ENCODE measurements around the gene ANKRD45. TPM values are rescaled to one million over a fixed set of nuclear protein-coding genes. Genes with fewer than 3 reads are reported as not detected.

Gene ANKRD45
- total RNA-seq, 1 donor from 2014 or later: 2.3 TPM

- no peak overlapping the region for H3K27ac ChIP-seq
- H3K4me3 ChIP-seq: no peak overlapping the region
- TF ChIP-seq EZH2 (IDR thresholded peaks at IDR 0.05) (no peak), EZH2phosphoT487 (IDR thresholded peaks at IDR 0.05) (no peak)
- TF ChIP-seq, protein P1, sequence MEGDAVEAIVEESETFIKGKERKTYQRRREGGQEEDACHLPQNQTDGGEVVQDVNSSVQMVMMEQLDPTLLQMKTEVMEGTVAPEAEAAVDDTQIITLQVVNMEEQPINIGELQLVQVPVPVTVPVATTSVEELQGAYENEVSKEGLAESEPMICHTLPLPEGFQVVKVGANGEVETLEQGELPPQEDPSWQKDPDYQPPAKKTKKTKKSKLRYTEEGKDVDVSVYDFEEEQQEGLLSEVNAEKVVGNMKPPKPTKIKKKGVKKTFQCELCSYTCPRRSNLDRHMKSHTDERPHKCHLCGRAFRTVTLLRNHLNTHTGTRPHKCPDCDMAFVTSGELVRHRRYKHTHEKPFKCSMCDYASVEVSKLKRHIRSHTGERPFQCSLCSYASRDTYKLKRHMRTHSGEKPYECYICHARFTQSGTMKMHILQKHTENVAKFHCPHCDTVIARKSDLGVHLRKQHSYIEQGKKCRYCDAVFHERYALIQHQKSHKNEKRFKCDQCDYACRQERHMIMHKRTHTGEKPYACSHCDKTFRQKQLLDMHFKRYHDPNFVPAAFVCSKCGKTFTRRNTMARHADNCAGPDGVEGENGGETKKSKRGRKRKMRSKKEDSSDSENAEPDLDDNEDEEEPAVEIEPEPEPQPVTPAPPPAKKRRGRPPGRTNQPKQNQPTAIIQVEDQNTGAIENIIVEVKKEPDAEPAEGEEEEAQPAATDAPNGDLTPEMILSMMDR (IDR thresholded peaks at IDR 0.05): no peak
- H3K27me3 ChIP-seq: no peaks in the 10 kb centered on the region
- Mint-ChIP-seq H3K4me1 (no peaks in the 10 kb centered on the region), H3K27me3 (ENCODE audit: insufficient read depth, low read depth) (no peaks in the 10 kb centered on the region), H3K9me3 (no peaks in the 10 kb centered on the region), H3K27ac (no peak overlapping the region), H3K36me3 (no peaks in the 10 kb centered on the region), H3K4me3 (no peak overlapping the region)
- H3K9ac ChIP-seq: no peak overlapping the region
- H3F3A ChIP-seq (ENCODE audit: low read depth): no peaks in the 10 kb centered on the region
- no peak overlapping the region for H2AFZ ChIP-seq (replicated peaks)
- H3K4me1 ChIP-seq: peaks cover 7% of the 10 kb centered on the region
- no peaks in the 10 kb centered on the region for H3K36me3 ChIP-seq
- no peak overlapping the region for H3K4me2 ChIP-seq
- no peaks in the 10 kb centered on the region for H4K20me1 ChIP-seq (ENCODE audit: low read depth)
- H3K9me3 ChIP-seq (ENCODE audit: low read depth): no peaks in the 10 kb centered on the region
- DNase-seq (ENCODE audit: low spot score): no peak
- no peaks in the 10 kb centered on the region for H3K79me2 ChIP-seq (ENCODE audit: low read depth)
Measured at GRCh38 chr1:173580658-173581057, 89.0 kb downstream of the ANKRD45 start.

DNA sequence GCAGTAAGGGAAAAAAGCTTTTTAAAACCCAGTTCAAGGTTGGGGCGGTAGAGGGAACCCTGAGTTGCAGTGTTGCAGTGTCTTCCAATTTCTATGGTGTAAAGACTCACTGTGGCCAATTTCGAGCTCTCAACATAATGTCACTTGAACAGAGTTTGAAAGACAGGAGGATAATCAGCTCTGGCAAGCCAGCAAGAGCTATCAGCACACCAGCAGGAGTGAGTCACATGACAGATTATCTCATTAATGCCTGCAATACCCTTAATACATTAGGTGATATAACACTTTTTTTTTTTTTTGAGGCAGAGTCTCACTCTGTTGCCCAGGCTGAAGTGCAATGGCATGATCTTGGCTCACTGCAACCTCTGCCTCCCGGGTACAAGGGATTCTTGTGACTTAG lies 89.6 kb downstream of the ANKRD45 start:
- H3K9me3 Mint-ChIP-seq: no peaks in the 10 kb centered on the region
- TF ChIP-seq, protein P1 (IDR thresholded peaks at IDR 0.05): no peak
- TF ChIP-seq EZH2phosphoT487 (IDR thresholded peaks at IDR 0.05) (no peak), EZH2 (IDR thresholded peaks at IDR 0.05) (no peak)
- no peak overlapping the region for H3K9ac ChIP-seq
- no peaks in the 10 kb centered on the region for H3K9me3 ChIP-seq (ENCODE audit: low read depth)
- H3K4me1 ChIP-seq: peaks cover 7% of the 10 kb centered on the region
- no peak overlapping the region for H3K4me3 ChIP-seq
- H3K27ac Mint-ChIP-seq: no peak overlapping the region
- H3K4me3 Mint-ChIP-seq: no peak overlapping the region
- H2AFZ ChIP-seq (replicated peaks): no peak overlapping the region
- H3K4me1 Mint-ChIP-seq: no peaks in the 10 kb centered on the region
- no peaks in the 10 kb centered on the region for H4K20me1 ChIP-seq (ENCODE audit: low read depth)
- no peaks in the 10 kb centered on the region for H3F3A ChIP-seq (ENCODE audit: low read depth)
- no peaks in the 10 kb centered on the region for H3K27me3 ChIP-seq
- no peak for DNase-seq (ENCODE audit: low spot score)
- no peaks in the 10 kb centered on the region for H3K36me3 ChIP-seq
- H3K79me2 ChIP-seq (ENCODE audit: low read depth): no peaks in the 10 kb centered on the region
- H3K27ac ChIP-seq: no peak overlapping the region
- no peak overlapping the region for H3K4me2 ChIP-seq
- no peaks in the 10 kb centered on the region for H3K27me3 Mint-ChIP-seq (ENCODE audit: insufficient read depth, low read depth)
- no peaks in the 10 kb centered on the region for H3K36me3 Mint-ChIP-seq

DNA sequence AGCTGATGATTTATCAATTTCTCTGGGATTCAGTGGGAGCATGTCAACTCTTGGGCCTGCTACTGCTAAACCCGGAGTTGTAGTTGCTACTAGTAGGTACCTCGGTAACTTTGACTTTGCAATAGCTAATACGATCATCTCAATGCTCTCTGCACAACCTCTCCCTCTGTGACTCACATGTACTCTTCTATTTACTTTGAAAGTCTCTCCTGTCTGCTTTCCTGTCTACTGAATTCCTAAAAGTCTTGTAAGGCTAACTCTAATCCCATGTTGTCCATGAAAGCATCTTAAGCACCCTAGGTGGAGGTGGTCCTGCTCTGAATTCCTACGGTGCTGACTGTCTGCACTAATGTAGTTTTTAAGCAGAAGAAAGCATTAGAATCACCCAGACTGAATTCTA lies 96.1 kb downstream of the ANKRD45 start:
- H3F3A ChIP-seq (ENCODE audit: low read depth): no peaks in the 10 kb centered on the region
- H3K9me3 ChIP-seq (ENCODE audit: low read depth): no peaks in the 10 kb centered on the region
- H2AFZ ChIP-seq (replicated peaks): peak overlapping the region; percentile 20
- no peak overlapping the region for H3K4me2 ChIP-seq
- Mint-ChIP-seq H3K4me1 (peaks cover 3% of the 10 kb centered on the region), H3K27me3 (ENCODE audit: insufficient read depth, low read depth) (peaks cover 3% of the 10 kb centered on the region), H3K4me3 (no peak overlapping the region), H3K27ac (no peak overlapping the region), H3K36me3 (no peaks in the 10 kb centered on the region), H3K9me3 (no peaks in the 10 kb centered on the region)
- no peak overlapping the region for H3K9ac ChIP-seq
- H3K27ac ChIP-seq: no peak overlapping the region
- TF ChIP-seq EZH2 (IDR thresholded peaks at IDR 0.05): no peak
- TF ChIP-seq, protein P1 (IDR thresholded peaks at IDR 0.05): no peak
- no peak for TF ChIP-seq EZH2phosphoT487 (IDR thresholded peaks at IDR 0.05)
- no peaks in the 10 kb centered on the region for H3K79me2 ChIP-seq (ENCODE audit: low read depth)
- DNase-seq (ENCODE audit: low spot score): no peak
- peaks cover 7% of the 10 kb centered on the region for H3K4me1 ChIP-seq
- no peak overlapping the region for H3K4me3 ChIP-seq
- no peaks in the 10 kb centered on the region for H4K20me1 ChIP-seq (ENCODE audit: low read depth)
- no peaks in the 10 kb centered on the region for H3K27me3 ChIP-seq
- H3K36me3 ChIP-seq: no peaks in the 10 kb centered on the region
